HCT116 (cell line): Measurements from ENCODE around the gene ZNF12. TPM values are rescaled to one million over a fixed set of nuclear protein-coding genes. Genes with fewer than 3 reads are reported as not detected.

Experiments
- ATAC-seq: fragments of 200-7000 bp; cut with Tn5 transposase; 2 replicates; pipeline ENCODE4 v1.9.1; 2020; ENCODE audit warnings: mild to moderate bottlenecking, moderate library complexity
- BruUV-seq: library from RNA; stranded (reverse); fragments of 400-500 nt; replicated peaks from 2 replicates; lab custom pipeline; 2021; lab: Mats Ljungman, UMichigan
- CTCF ChIA-PET: fragments of 300-600 bp; sonication (Branson Sonifier 250); formaldehyde crosslinking; loops from one replicate; lab custom pipeline; 2021; ENCODE audit warnings: antibody characterized with exemption; lab: Charles Lee
- POLR2A ChIA-PET: fragments of 300-600, 350-600 bp; sonication (Branson Sonifier 250); formaldehyde crosslinking; loops from one replicate; lab custom pipeline; 2021; ENCODE audit warnings: antibody characterized with exemption; lab: Charles Lee
- RAD21 ChIA-PET, 2 experiments: fragments of 300-600 bp; sonication (Branson Sonifier 250); formaldehyde crosslinking; loops; one replicate each; lab custom pipeline; 2023; ENCODE audit warnings: low total read pairs in 2 of 2; ENCODE audit not compliant: uncharacterized antibody in 2 of 2, unreplicated experiment in 2 of 2, low non-redundant PET in 1 of 2; lab: Charles Lee
- DNase-seq: peaks from one replicate; pipeline ENCODE4 v3.0.0-alpha.2; 2010; ENCODE audit warnings: low read depth, low spot score
- H2AFZ ChIP-seq: fragments of 200-600 bp; shearing (Covaris generic), sonication (generic); 2 replicates; pipeline ENCODE4 v1.6.1; 2017; ENCODE audit warnings: low read depth, mixed run types, mixed read lengths, antibody characterized with exemption, low read length; ENCODE audit not compliant: poor library complexity, severe bottlenecking
- H3K27ac ChIP-seq: 2 replicates; pipeline ENCODE4 v1.5.1; 2012; ENCODE audit warnings: low read depth, low read length
- H3K27me3 ChIP-seq: fragments of 200-600 bp; sonication (generic); 2 replicates; pipeline ENCODE4 v1.6.1; 2016; ENCODE audit warnings: mixed run types, low read length, mixed read lengths; ENCODE audit not compliant: insufficient read depth
- H3K36me3 ChIP-seq, 2 experiments: fragments of 200-500 bp in 1 of 2; fragments of 200-600 bp in 1 of 2; sonication (Bioruptor generic) in 1 of 2; sonication (generic) in 1 of 2; 2 replicates each; pipeline versions ENCODE4 v1.5.1 to v1.6.1; 2014 to 2016; ENCODE audit warnings: low read length in 2 of 2, inconsistent platforms in 1 of 2, mixed read lengths in 1 of 2, mixed run types in 1 of 2; ENCODE audit not compliant: insufficient read depth in 2 of 2, control insufficient read depth in 1 of 2
- H3K4me1 ChIP-seq, 2 experiments: fragments of 200-600 bp in 1 of 2; sonication (generic) in 1 of 2; 2 replicates each; pipeline versions ENCODE4 v1.5.1 to v1.6.1; 2012 to 2017; ENCODE audit warnings: low read length in 2 of 2, inconsistent platforms in 1 of 2, mild to moderate bottlenecking in 1 of 2, mixed read lengths in 1 of 2, mixed run types in 1 of 2, moderate library complexity in 1 of 2; ENCODE audit not compliant: insufficient read depth in 2 of 2, control insufficient read depth in 1 of 2
- H3K4me2 ChIP-seq: fragments of 200-600 bp; sonication (generic); 2 replicates; pipeline ENCODE4 v1.6.1; 2017; ENCODE audit warnings: mixed run types, low read length, mixed read lengths
- H3K4me3 ChIP-seq, 2 experiments: fragments of 200-600 bp in 1 of 2; sonication (generic) in 1 of 2; replicated peaks in 1 of 2; 2 replicates each; pipeline ENCODE4 v1.5.1; 2011 to 2016; ENCODE audit warnings: low read length in 2 of 2, control low read depth in 1 of 2, low read depth in 1 of 2, mild to moderate bottlenecking in 1 of 2, mixed read lengths in 1 of 2, mixed run types in 1 of 2
- H3K79me2 ChIP-seq: fragments of 200-600 bp; sonication (generic); 2 replicates; pipeline ENCODE4 v1.6.1; 2017; ENCODE audit warnings: mild to moderate bottlenecking, mixed run types, low read length, moderate library complexity, mixed read lengths; ENCODE audit not compliant: insufficient read depth
- H3K9ac ChIP-seq: fragments of 200-600 bp; sonication (generic); 2 replicates; pipeline ENCODE4 v1.6.1; 2016; ENCODE audit warnings: low read length, mixed read lengths
- H3K9me2 ChIP-seq: fragments of 200-600 bp; sonication (generic), shearing (Covaris generic); 2 replicates; pipeline ENCODE4 v1.6.1; 2017; ENCODE audit warnings: mixed run types, mild to moderate bottlenecking, moderate library complexity; ENCODE audit not compliant: insufficient read depth
- H3K9me3 ChIP-seq, 2 experiments: fragments of 200-500 bp in 1 of 2; fragments of 200-600 bp in 1 of 2; sonication (Bioruptor generic) in 1 of 2; sonication (generic) in 1 of 2; 2 replicates each; pipeline ENCODE4 v1.6.1; 2014 to 2017; ENCODE audit warnings: low read length in 2 of 2, mixed read lengths in 2 of 2, inconsistent platforms in 1 of 2, low read depth in 1 of 2, mild to moderate bottlenecking in 1 of 2, mixed run types in 1 of 2, moderate library complexity in 1 of 2; ENCODE audit not compliant: control insufficient read depth in 1 of 2, insufficient read depth in 1 of 2
- H4K20me1 ChIP-seq: fragments of 200-600 bp; sonication (generic), shearing (Covaris generic); 2 replicates; pipeline ENCODE4 v1.6.1; 2017; ENCODE audit warnings: mixed run types, mild to moderate bottlenecking, moderate library complexity; ENCODE audit not compliant: insufficient read depth
- ATF3 ChIP-seq: IDR thresholded peaks from 2 replicates; pipeline ENCODE4 v1.6.1; 2012
- CEBPB ChIP-seq: IDR thresholded peaks from 2 replicates; pipeline ENCODE4 v1.6.1; 2012; ENCODE audit warnings: low read depth
- CTCF ChIP-seq, 3 experiments: fragments of 200-600 bp in 1 of 3; sonication (generic) in 1 of 3; IDR thresholded peaks in 2 of 3; conservative IDR thresholded peaks in 1 of 3; 2 replicates each; pipeline ENCODE4 v1.5.1; 2012 to 2017; ENCODE audit warnings: low read depth in 2 of 3, low read length in 2 of 3, antibody characterized with exemption in 1 of 3, borderline replicate concordance in 1 of 3, control low read depth in 1 of 3, mild to moderate bottlenecking in 1 of 3, mixed read lengths in 1 of 3, mixed run types in 1 of 3, moderate library complexity in 1 of 3; ENCODE audit not compliant: insufficient read depth in 1 of 3
- EGR1 ChIP-seq: IDR thresholded peaks from 2 replicates; pipeline ENCODE4 v1.6.1; 2012; ENCODE audit warnings: low read depth
- EZH2 ChIP-seq: fragments of 200-600 bp; sonication (generic); IDR thresholded peaks from 2 replicates; pipeline ENCODE4 v1.6.1; 2017; ENCODE audit warnings: antibody characterized with exemption, mixed run types
- POLR2A ChIP-seq: IDR thresholded peaks from 2 replicates; pipeline ENCODE4 v1.7.0; 2011; ENCODE audit warnings: borderline replicate concordance; ENCODE audit not compliant: insufficient read depth, insufficient read length; ENCODE audit errors: extremely low read depth
- POLR2AphosphoS5 ChIP-seq: IDR thresholded peaks from 2 replicates; pipeline ENCODE4 v1.6.1; 2011; ENCODE audit warnings: mild to moderate bottlenecking, low read depth, low read length, moderate library complexity
- RAD21 ChIP-seq: IDR thresholded peaks from 2 replicates; pipeline ENCODE4 v1.6.1; 2012; ENCODE audit warnings: low read depth, mild to moderate bottlenecking
- REST ChIP-seq: IDR thresholded peaks from 2 replicates; pipeline ENCODE4 v1.6.1; 2012; ENCODE audit warnings: low read depth
- SIN3A ChIP-seq: IDR thresholded peaks from 2 replicates; pipeline ENCODE4 v1.6.1; 2012; ENCODE audit warnings: low read depth
- SP1 ChIP-seq: IDR thresholded peaks from 2 replicates; pipeline ENCODE4 v1.6.1; 2012; ENCODE audit warnings: low read depth
- YY1 ChIP-seq: IDR thresholded peaks from 2 replicates; pipeline ENCODE4 v1.6.1; 2011; ENCODE audit warnings: low read length, low read depth, moderate library complexity, mild to moderate bottlenecking; ENCODE audit not compliant: insufficient replicate concordance; ENCODE audit errors: extremely low read depth
- ZFX ChIP-seq: fragments of 450-650 bp; IDR thresholded peaks from 2 replicates; pipeline ENCODE4 v1.6.1; 2017
- ZNF274 ChIP-seq: fragments of 200-500 bp; sonication (Bioruptor generic); IDR thresholded peaks from 2 replicates; pipeline ENCODE4 v1.6.1; 2014; ENCODE audit warnings: mild to moderate bottlenecking, low read depth, low read length, inconsistent platforms
- intact Hi-C: fragments of 100-400 bp; cut with micrococcal nuclease; formaldehyde crosslinking; loops from 2 replicates; pipeline ENCODE4 v1.10.0; 2022
- total RNA-seq: library from RNA; stranded (reverse); gene quantifications from one replicate; pipeline ENCODE4 v1.2.1, GENCODE V29; 2021; ENCODE audit not compliant: unreplicated experiment

The ZNF12 gene
- total RNA-seq, 1 experiment from 2014 or later, result 19.0 TPM

GRCh38 chr7:6650521-6651011, 56.2 kb downstream of the ZNF12 start:
- H4K20me1 ChIP-seq, result no peaks in the 10 kb centered on the region
- no peaks in the 10 kb centered on the region for H3K27me3 ChIP-seq
- intact Hi-C loops, result no loop called here
- CTCF ChIA-PET, result no interaction called here
- H3K4me2 ChIP-seq, result no peak overlapping the region
- H3K9me2 ChIP-seq, result no peaks in the 10 kb centered on the region
- H3K9me3 ChIP-seq, result no peaks in the 10 kb centered on the region; a peak in 1 of 4 replicates
- no peak overlapping the region for H2AFZ ChIP-seq
- ATAC-seq (no peak), DNase-seq (no peak)
- POLR2A ChIA-PET, result no interaction called here
- RAD21 ChIA-PET, result no interaction called here
- H3K27ac ChIP-seq, result no peak overlapping the region
- H3K79me2 ChIP-seq, result peaks cover 6% of the 10 kb centered on the region; the same call in 1 of the 2 replicates
- no peak overlapping the region for H3K4me3 ChIP-seq
- H3K36me3 ChIP-seq, result peaks cover 6 to 49% of the 10 kb centered on the region in 2 experiments; a peak in 3 of 4 replicates
- TF ChIP-seq EGR1 (no peak), ATF3 (no peak), POLR2AphosphoS5 (no peak), ZNF274 (no peak), ZFX (no peak), EZH2 (no peak), CEBPB (no peak), SIN3A (no peak), YY1 (no peak), CTCF (IDR thresholded peaks at IDR 0.05 in 2 of 3, conservative IDR thresholded peaks at IDR 0.05 in 1 of 3; ENCODE audit: borderline replicate concordance in 1 of 3, insufficient read depth in 1 of 3, low read depth in 2 of 3, low read length in 2 of 3) (no peak), SP1 (no peak), POLR2A (no peak), REST (no peak), RAD21 (no peak)
- no peaks in the 10 kb centered on the region for H3K4me1 ChIP-seq
- no TSS peak for BruUV-seq
- H3K9ac ChIP-seq, result no peak overlapping the region
